ENCODE measurements around the gene TIMM22. TPM values are rescaled to one million over a fixed set of nuclear protein-coding genes. Genes with fewer than 3 reads are reported as not detected.

The TIMM22 gene
- total RNA-seq, 2 donors from 2014 or later, result 13.6 to 14.6 TPM

DNA sequence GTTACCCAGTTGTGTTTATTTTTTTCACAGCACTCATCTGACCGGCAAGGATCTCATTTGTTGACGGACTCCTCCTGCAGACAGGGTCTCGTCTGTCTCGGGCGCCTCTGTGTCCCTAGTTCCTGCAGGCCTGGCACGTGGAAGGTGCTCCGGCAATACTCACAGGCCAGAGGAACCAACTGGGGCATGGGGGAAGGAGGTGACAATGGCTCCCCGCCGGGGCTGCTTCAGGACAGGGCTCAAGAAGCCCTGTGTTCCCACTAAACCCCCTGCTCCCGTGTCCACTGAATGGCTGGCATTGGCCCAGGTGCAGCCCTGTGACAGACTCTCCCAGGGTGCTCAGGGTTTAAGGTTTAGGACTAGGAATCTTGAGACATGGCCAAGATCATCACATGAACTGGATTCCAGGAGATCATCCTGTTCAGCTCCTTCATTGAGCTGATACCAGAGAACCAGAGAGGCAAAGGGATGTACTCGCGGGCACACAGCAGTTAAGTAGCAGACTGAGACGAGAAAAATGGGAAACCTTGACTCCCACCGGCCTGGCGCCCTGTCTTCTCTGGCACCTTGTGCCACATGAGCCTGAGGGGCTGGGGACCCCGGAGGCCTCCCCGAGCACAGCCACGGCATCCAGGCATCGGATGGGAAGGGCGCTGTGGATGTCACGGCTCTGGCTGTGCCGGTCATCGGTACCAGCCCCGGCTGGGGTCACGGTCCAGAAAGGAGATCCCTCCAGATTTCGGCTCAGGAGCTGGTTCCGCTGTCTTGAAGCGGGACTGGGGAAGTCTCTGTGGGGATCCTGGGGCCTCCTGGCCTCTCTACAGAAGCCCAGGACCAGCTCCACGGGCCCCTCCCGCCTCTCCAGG is 29.0 kb downstream of the TIMM22 start:
- no peak overlapping the region for H3K4me3 Mint-ChIP-seq
- H3K27ac Mint-ChIP-seq, result no peak overlapping the region
- H3K36me3 ChIP-seq (ENCODE audit: control insufficient read depth, insufficient read depth, low read length), result no peaks in the 10 kb centered on the region
- no peak overlapping the region for H3K4me3 ChIP-seq (ENCODE audit: low read length)
- TF ChIP-seq, protein P1, sequence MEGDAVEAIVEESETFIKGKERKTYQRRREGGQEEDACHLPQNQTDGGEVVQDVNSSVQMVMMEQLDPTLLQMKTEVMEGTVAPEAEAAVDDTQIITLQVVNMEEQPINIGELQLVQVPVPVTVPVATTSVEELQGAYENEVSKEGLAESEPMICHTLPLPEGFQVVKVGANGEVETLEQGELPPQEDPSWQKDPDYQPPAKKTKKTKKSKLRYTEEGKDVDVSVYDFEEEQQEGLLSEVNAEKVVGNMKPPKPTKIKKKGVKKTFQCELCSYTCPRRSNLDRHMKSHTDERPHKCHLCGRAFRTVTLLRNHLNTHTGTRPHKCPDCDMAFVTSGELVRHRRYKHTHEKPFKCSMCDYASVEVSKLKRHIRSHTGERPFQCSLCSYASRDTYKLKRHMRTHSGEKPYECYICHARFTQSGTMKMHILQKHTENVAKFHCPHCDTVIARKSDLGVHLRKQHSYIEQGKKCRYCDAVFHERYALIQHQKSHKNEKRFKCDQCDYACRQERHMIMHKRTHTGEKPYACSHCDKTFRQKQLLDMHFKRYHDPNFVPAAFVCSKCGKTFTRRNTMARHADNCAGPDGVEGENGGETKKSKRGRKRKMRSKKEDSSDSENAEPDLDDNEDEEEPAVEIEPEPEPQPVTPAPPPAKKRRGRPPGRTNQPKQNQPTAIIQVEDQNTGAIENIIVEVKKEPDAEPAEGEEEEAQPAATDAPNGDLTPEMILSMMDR (conservative IDR thresholded peaks at IDR 0.05), result no peak
- H3K4me1 Mint-ChIP-seq, result no peaks in the 10 kb centered on the region
- WGBS, 2 experiments (ENCODE audit: insufficient coverage in 1 of 2, insufficient read length in 1 of 2), result 85 to 86% methylated on average over 22 to 30 of the region's 30 CpGs
- no peaks in the 10 kb centered on the region for H3K9me3 ChIP-seq (ENCODE audit: control insufficient read depth, low read length)
- peaks cover 3% of the 10 kb centered on the region for H3K36me3 Mint-ChIP-seq (ENCODE audit: low read depth)
- no peak overlapping the region for H3K27ac ChIP-seq (ENCODE audit: low read depth, low read length)
- peak; percentile 71 for DNase-seq
- H3K9me3 Mint-ChIP-seq, result no peaks in the 10 kb centered on the region
- no peak overlapping the region for H3K9ac ChIP-seq (ENCODE audit: extremely low read depth, low read length, poor library complexity, severe bottlenecking)
- no peaks in the 10 kb centered on the region for H3K4me1 ChIP-seq (ENCODE audit: control insufficient read depth, insufficient read depth, low read length)
- H3K27me3 Mint-ChIP-seq (ENCODE audit: insufficient read depth), result peaks cover 3% of the 10 kb centered on the region
- H3K27me3 ChIP-seq (ENCODE audit: control insufficient read depth, insufficient read depth, low read length, poor library complexity, severe bottlenecking), result peaks cover 8% of the 10 kb centered on the region

DNA sequence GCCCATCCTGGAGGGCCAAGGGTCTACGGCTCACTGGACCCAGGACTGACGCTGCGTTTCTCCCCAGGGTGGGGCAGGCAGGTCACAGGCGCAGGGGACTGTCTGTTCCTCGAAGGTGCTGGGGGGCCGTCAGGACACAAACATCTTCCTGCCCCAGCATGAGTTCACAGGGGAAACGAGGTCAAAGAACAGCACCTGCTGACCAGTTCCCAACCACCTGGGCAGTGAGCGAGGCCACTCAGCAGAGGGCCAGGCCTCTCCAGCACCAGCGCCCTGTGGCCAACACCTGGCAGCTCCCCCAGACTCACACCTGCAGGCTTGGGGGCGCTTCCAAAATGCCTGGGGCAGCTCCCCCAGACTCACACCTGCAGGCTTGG is 29.7 kb downstream of the TIMM22 start:
- Mint-ChIP-seq H3K9me3 (no peaks in the 10 kb centered on the region), H3K36me3 (ENCODE audit: low read depth) (peaks cover 3% of the 10 kb centered on the region), H3K4me3 (no peak overlapping the region), H3K27ac (no peak overlapping the region), H3K4me1 (no peaks in the 10 kb centered on the region), H3K27me3 (ENCODE audit: insufficient read depth) (peaks cover 5% of the 10 kb centered on the region)
- DNase-seq, result no peak
- Histone ChIP-seq H3K4me3 (ENCODE audit: low read length) (no peak overlapping the region), H3K4me1 (ENCODE audit: control insufficient read depth, insufficient read depth, low read length) (no peaks in the 10 kb centered on the region), H3K36me3 (ENCODE audit: control insufficient read depth, insufficient read depth, low read length) (no peaks in the 10 kb centered on the region), H3K27me3 (ENCODE audit: control insufficient read depth, insufficient read depth, low read length, poor library complexity, severe bottlenecking) (peaks cover 10% of the 10 kb centered on the region), H3K9me3 (ENCODE audit: control insufficient read depth, low read length) (no peaks in the 10 kb centered on the region), H3K9ac (ENCODE audit: extremely low read depth, low read length, poor library complexity, severe bottlenecking) (no peak overlapping the region), H3K27ac (ENCODE audit: low read depth, low read length) (no peak overlapping the region)
- WGBS, 2 experiments (ENCODE audit: insufficient coverage in 1 of 2, insufficient read length in 1 of 2), result 91 to 96% methylated on average over 6 to 10 of the region's 10 CpGs
- TF ChIP-seq, protein P1 (conservative IDR thresholded peaks at IDR 0.05), result no peak

- Mint-ChIP-seq H3K36me3 (ENCODE audit: low read depth) (peaks cover 3% of the 10 kb centered on the region), H3K27ac (no peak overlapping the region), H3K27me3 (ENCODE audit: insufficient read depth) (peaks cover 6% of the 10 kb centered on the region), H3K4me3 (no peak overlapping the region), H3K4me1 (no peaks in the 10 kb centered on the region), H3K9me3 (no peaks in the 10 kb centered on the region)
- H3K36me3 ChIP-seq (ENCODE audit: control insufficient read depth, insufficient read depth, low read length), result no peaks in the 10 kb centered on the region
- H3K27me3 ChIP-seq (ENCODE audit: control insufficient read depth, insufficient read depth, low read length, poor library complexity, severe bottlenecking), result peaks cover 12% of the 10 kb centered on the region
- H3K27ac ChIP-seq (ENCODE audit: low read depth, low read length), result no peak overlapping the region
- H3K4me3 ChIP-seq (ENCODE audit: low read length), result no peak overlapping the region
- 88 to 93% methylated on average over 9 of the region's 9 CpGs for whole genome bisulfite sequencing, 2 experiments (ENCODE audit: insufficient coverage in 1 of 2, insufficient read length in 1 of 2)
- TF ChIP-seq, protein P1 (conservative IDR thresholded peaks at IDR 0.05), result no peak
- no peaks in the 10 kb centered on the region for H3K4me1 ChIP-seq (ENCODE audit: control insufficient read depth, insufficient read depth, low read length)
- no peak for DNase-seq
- H3K9ac ChIP-seq (ENCODE audit: extremely low read depth, low read length, poor library complexity, severe bottlenecking), result no peak overlapping the region
- H3K9me3 ChIP-seq (ENCODE audit: control insufficient read depth, low read length), result no peaks in the 10 kb centered on the region
Observed at GRCh38 chr17:1027044-1027443, 30.1 kb downstream of the TIMM22 start.

All from endodermal cell (in vitro differentiated cells).